Activated naive CD4-positive, alpha-beta T cell treated with anti-CD3 and anti-CD28 coated beads for 36 hours (primary cell): ENCODE data around the gene KLF13. TPM values are rescaled to one million over a fixed set of nuclear protein-coding genes. Genes with fewer than 3 reads are reported as not detected.

ENCODE experiments used
- CTCF ChIA-PET: fragments of 350-600 bp; sonication (Branson Sonifier 250); formaldehyde crosslinking; loops from one replicate; lab custom pipeline; 2021; ENCODE audit warnings: antibody characterized with exemption; lab: Charles Lee
- DNase-seq: peaks from one replicate; pipeline ENCODE4 v3.0.0-alpha.2; 2020
- H3K27ac Mint-ChIP-seq: one replicate; pipeline ENCODE4 v1.8.0; 2021; ENCODE audit warnings: mild to moderate bottlenecking, mixed read lengths
- H3K27me3 Mint-ChIP-seq: one replicate; pipeline ENCODE4 v1.8.0; 2021; ENCODE audit warnings: low read depth, mixed read lengths
- H3K36me3 Mint-ChIP-seq: one replicate; pipeline ENCODE4 v1.8.0; 2021; ENCODE audit warnings: low read depth, mixed read lengths
- H3K4me1 Mint-ChIP-seq: one replicate; pipeline ENCODE4 v1.8.0; 2021; ENCODE audit warnings: low read depth, mixed read lengths
- H3K4me3 Mint-ChIP-seq: one replicate; pipeline ENCODE4 v1.8.0; 2021; ENCODE audit warnings: mild to moderate bottlenecking, moderate library complexity, mixed read lengths
- H3K9me3 Mint-ChIP-seq: one replicate; pipeline ENCODE4 v1.8.0; 2021; ENCODE audit warnings: mixed read lengths
- intact Hi-C: fragments of 100-400 bp; cut with micrococcal nuclease; formaldehyde crosslinking; loops from one replicate; pipeline ENCODE4 v1.15.1; 2023
- total RNA-seq, 2 experiments: library from RNA; stranded (reverse); gene quantifications; one replicate each; pipeline ENCODE4 v1.2.3, GENCODE V29; 2021

KLF13 gene
- total RNA-seq, 2 experiments from 2014 or later: 115 to 121 TPM

DNA sequence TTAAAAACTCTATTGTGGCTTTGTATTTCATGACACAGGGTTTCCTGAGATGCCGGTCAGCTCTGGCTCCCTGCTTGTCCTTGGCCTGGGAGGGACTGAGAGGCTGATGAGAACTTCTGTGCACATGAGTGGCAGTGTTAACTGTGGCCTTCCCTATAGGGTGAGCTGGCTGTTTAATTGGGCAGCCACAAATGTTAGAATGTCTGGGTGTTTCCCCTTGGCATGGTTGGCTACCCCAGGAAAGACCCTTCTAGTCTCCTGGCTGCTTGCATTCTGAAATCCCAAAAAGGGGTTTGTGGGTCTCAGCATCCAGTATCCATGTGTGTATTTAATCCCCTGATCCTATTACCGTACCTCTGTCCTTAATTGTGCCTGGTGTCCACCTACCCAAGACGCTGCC lies 3.0 kb upstream of the KLF13 start:
- no peak overlapping the region for H3K27ac Mint-ChIP-seq
- no peaks in the 10 kb centered on the region for H3K36me3 Mint-ChIP-seq
- no peak overlapping the region for H3K4me3 Mint-ChIP-seq
- H3K27me3 Mint-ChIP-seq: no peaks in the 10 kb centered on the region
- H3K4me1 Mint-ChIP-seq: peaks cover 12% of the 10 kb centered on the region
- intact Hi-C loops: no loop called here
- peaks cover 6% of the 10 kb centered on the region for H3K9me3 Mint-ChIP-seq
- CTCF ChIA-PET: interaction anchor here (0.9 to 1.1 kb wide), 3 partner anchors 109 to 159 kb away, joined by 3 to 5 read pairs (median 3); no protein-coding TSS in a partner anchor
- DNase-seq: no peak

- H3K4me3 Mint-ChIP-seq: peak overlapping the region; percentile 7
- H3K27me3 Mint-ChIP-seq: no peaks in the 10 kb centered on the region
- CTCF ChIA-PET: interaction anchor here (0.9 to 1.5 kb wide), 4 partner anchors 19 to 111 kb away, joined by 3 to 7 read pairs (median 4); no protein-coding TSS in a partner anchor
- intact Hi-C loops: no loop called here
- H3K4me1 Mint-ChIP-seq: peaks cover 13% of the 10 kb centered on the region
- H3K9me3 Mint-ChIP-seq: peaks cover 6% of the 10 kb centered on the region
- H3K36me3 Mint-ChIP-seq: peaks cover 3% of the 10 kb centered on the region
- DNase-seq: no peak
- H3K27ac Mint-ChIP-seq: no peak overlapping the region
These were observed 2.4 kb upstream of the KLF13 start for GRCh38 chr15:31324186-31324585.

GRCh38 chr15:31324806-31325594 lies 1.6 kb upstream of the KLF13 start:
- H3K36me3 Mint-ChIP-seq: peaks cover 6% of the 10 kb centered on the region
- CTCF ChIA-PET: interaction anchor here (1.1 to 1.9 kb wide), 3 partner anchors 20 to 110 kb away, joined by 4 to 7 read pairs (median 6); no protein-coding TSS in a partner anchor

GRCh38 chr15:31325595-31326155 lies 960 bp upstream of the KLF13 start:
- H3K4me1 Mint-ChIP-seq: peaks cover 28% of the 10 kb centered on the region
- H3K9me3 Mint-ChIP-seq: peaks cover 6% of the 10 kb centered on the region
- DNase-seq: peak; percentile 41
- H3K27me3 Mint-ChIP-seq: no peaks in the 10 kb centered on the region
- H3K27ac Mint-ChIP-seq: peak overlapping the region; percentile 85
- peak overlapping the region; percentile 87 for H3K4me3 Mint-ChIP-seq
- CTCF ChIA-PET: interaction anchor here (1.3 to 1.9 kb wide), 2 partner anchors 14 to 109 kb away, joined by 3 to 6 read pairs; no protein-coding TSS in a partner anchor
- H3K36me3 Mint-ChIP-seq: peaks cover 11% of the 10 kb centered on the region
- intact Hi-C loops: loop anchor here (5.0 kb wide), 1 partner anchor 333 kb away; the partner anchor contains the start of gene MTMR10

More at GRCh38 chr15:31324806-31325594, 1.6 kb upstream of the KLF13 start:
- DNase-seq: no peak
- Mint-ChIP-seq H3K4me1 (peaks cover 21% of the 10 kb centered on the region), H3K4me3 (peak overlapping the region; percentile 87), H3K9me3 (peaks cover 6% of the 10 kb centered on the region), H3K27ac (peak overlapping the region; percentile 85), H3K27me3 (no peaks in the 10 kb centered on the region)
- intact Hi-C loops: loop anchor here (5.0 kb wide), 1 partner anchor 333 kb away; the partner anchor contains the start of gene MTMR10

DNA sequence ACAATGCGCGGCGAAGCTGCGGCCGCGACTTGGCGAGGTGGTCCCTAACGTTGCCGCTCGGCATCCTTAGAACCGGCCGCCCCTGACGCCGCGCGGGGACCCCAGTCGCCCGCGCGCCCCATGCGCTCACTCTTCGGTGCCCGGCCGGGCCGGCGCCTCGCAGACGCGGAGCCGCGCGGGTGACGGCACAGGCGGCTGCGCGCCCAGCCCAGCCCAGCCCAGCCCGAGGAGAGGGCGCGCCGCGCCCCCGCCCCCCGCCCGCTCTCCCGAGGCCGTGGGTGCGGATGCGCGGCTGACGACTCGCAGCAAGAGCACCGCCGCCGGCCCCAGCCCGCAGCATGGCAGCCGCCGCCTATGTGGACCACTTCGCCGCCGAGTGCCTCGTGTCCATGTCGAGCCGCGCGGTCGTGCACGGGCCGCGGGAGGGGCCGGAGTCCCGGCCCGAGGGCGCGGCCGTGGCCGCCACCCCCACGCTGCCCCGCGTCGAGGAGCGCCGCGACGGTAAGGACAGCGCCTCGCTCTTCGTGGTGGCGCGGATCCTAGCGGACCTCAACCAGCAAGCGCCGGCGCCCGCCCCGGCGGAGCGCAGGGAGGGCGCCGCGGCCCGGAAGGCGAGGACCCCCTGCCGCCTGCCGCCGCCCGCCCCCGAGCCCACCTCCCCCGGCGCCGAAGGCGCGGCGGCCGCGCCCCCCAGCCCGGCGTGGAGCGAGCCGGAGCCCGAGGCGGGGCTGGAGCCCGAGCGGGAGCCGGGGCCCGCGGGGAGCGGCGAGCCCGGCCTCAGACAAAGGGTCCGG lies 437 bp downstream of the KLF13 start:
- Mint-ChIP-seq H3K4me1 (peaks cover 41% of the 10 kb centered on the region), H3K27ac (peak overlapping the region; percentile 41), H3K27me3 (no peaks in the 10 kb centered on the region), H3K36me3 (peaks cover 12% of the 10 kb centered on the region), H3K9me3 (no peaks in the 10 kb centered on the region), H3K4me3 (peak overlapping the region; percentile 64)
- CTCF ChIA-PET: interaction anchor here (0.7 to 1.3 kb wide), 4 partner anchors 13 to 113 kb away, joined by 3 to 5 read pairs (median 3); no protein-coding TSS in a partner anchor
- intact Hi-C loops: loop anchor here (5.0 kb wide), 1 partner anchor 335 kb away; the partner anchor contains the start of gene MTMR10
- peak; percentile 66 for DNase-seq

- H3K4me3 Mint-ChIP-seq: peak overlapping the region; percentile 86
- peaks cover 49% of the 10 kb centered on the region for H3K4me1 Mint-ChIP-seq
- peaks cover 12% of the 10 kb centered on the region for H3K36me3 Mint-ChIP-seq
- H3K27ac Mint-ChIP-seq: peak overlapping the region; percentile 89
- H3K9me3 Mint-ChIP-seq: no peaks in the 10 kb centered on the region
- intact Hi-C loops: loop anchor here (1.0 to 5.0 kb wide), 5 partner anchors 19 to 336 kb away; partner anchors contain the start of gene MTMR10
- CTCF ChIA-PET: interaction anchor here (2.5 kb wide), 1 partner anchor 37 kb away, joined by 7 read pairs; no protein-coding TSS in a partner anchor
- peak; percentile 61 for DNase-seq
- no peaks in the 10 kb centered on the region for H3K27me3 Mint-ChIP-seq
These were observed 1.2 kb downstream of the KLF13 start for GRCh38 chr15:31327669-31328427.

GRCh38 chr15:31328428-31328968 lies 1.9 kb downstream of the KLF13 start:
- peak; percentile 88 for DNase-seq
- intact Hi-C loops: loop anchor here (1.0 to 5.0 kb wide), 5 partner anchors 19 to 336 kb away; partner anchors contain the start of gene MTMR10
- CTCF ChIA-PET: interaction anchor here (0.7 to 2.5 kb wide), 6 partner anchors 14 to 160 kb away, joined by 3 to 7 read pairs (median 4); no protein-coding TSS in a partner anchor
- Mint-ChIP-seq H3K27ac (peak overlapping the region; percentile 89), H3K36me3 (peaks cover 12% of the 10 kb centered on the region), H3K4me1 (peaks cover 52% of the 10 kb centered on the region), H3K9me3 (no peaks in the 10 kb centered on the region), H3K4me3 (peak overlapping the region; percentile 86), H3K27me3 (no peaks in the 10 kb centered on the region)

- Mint-ChIP-seq H3K4me1 (peaks cover 58% of the 10 kb centered on the region), H3K4me3 (peak overlapping the region; percentile 86), H3K27ac (peak overlapping the region; percentile 89), H3K9me3 (no peaks in the 10 kb centered on the region), H3K36me3 (peaks cover 12% of the 10 kb centered on the region), H3K27me3 (no peaks in the 10 kb centered on the region)
- peak; percentile 40 for DNase-seq
- CTCF ChIA-PET: interaction anchor here (0.7 to 2.5 kb wide), 8 partner anchors 14 to 160 kb away, joined by 3 to 7 read pairs (median 4); no protein-coding TSS in a partner anchor
- intact Hi-C loops: loop anchor here (1.0 to 5.0 kb wide), 8 partner anchors 9 to 337 kb away; partner anchors contain the start of gene MTMR10
These were observed 2.5 kb downstream of the KLF13 start for GRCh38 chr15:31328969-31329639.

- H3K4me3 Mint-ChIP-seq: peak overlapping the region; percentile 86
- DNase-seq: no peak
- H3K27me3 Mint-ChIP-seq: no peaks in the 10 kb centered on the region
- H3K9me3 Mint-ChIP-seq: no peaks in the 10 kb centered on the region
- H3K36me3 Mint-ChIP-seq: peaks cover 12% of the 10 kb centered on the region
- peak overlapping the region; percentile 89 for H3K27ac Mint-ChIP-seq
- intact Hi-C loops: loop anchor here (1.0 to 5.0 kb wide), 5 partner anchors 9 to 337 kb away; partner anchors contain the start of gene MTMR10
- H3K4me1 Mint-ChIP-seq: peaks cover 58% of the 10 kb centered on the region
- CTCF ChIA-PET: interaction anchor here (0.9 to 2.5 kb wide), 6 partner anchors 16 to 159 kb away, joined by 3 to 7 read pairs (median 4); no protein-coding TSS in a partner anchor
These were observed 3.0 kb downstream of the KLF13 start for GRCh38 chr15:31329640-31330010.

DNA sequence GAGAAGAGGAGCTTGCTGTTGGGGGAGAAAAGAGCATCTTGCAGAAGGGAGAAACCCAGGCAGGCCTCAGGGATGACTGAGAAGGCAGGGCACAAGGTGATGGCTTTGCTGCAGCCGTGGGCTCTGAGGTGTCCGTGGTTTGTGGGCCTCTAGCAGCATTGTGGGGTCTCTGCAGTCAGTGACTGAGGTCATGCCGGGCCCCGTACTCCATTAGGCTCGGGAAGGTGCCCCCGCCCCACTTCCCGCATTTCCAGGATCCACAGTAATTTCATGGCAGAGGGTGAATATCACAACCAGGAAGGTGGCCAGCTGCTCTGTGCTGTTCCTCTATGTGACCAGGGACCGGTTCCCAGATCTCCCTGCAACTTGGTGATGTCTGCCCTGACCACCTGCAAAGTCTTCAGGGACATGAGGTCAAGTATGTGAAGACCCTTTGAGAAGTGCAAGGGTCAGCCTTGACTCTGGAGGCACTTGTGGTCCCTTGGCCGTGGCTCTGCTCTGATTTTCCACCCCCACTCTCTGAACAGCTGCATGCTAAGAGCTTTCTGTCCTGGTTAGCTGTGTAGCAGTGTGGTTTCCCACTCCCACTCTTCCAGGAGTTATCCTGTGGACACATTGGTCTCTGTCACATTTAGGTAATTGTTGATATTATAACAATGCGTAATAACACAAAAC lies 3.6 kb downstream of the KLF13 start:
- intact Hi-C loops: no loop called here
- Mint-ChIP-seq H3K9me3 (no peaks in the 10 kb centered on the region), H3K4me3 (peak overlapping the region; percentile 86), H3K36me3 (peaks cover 12% of the 10 kb centered on the region), H3K27ac (peak overlapping the region; percentile 89), H3K4me1 (peaks cover 59% of the 10 kb centered on the region), H3K27me3 (no peaks in the 10 kb centered on the region)
- peak; percentile 26 for DNase-seq
- CTCF ChIA-PET: interaction anchor here (0.7 to 2.5 kb wide), 7 partner anchors 16 to 158 kb away, joined by 3 to 7 read pairs (median 3); no protein-coding TSS in a partner anchor
